ENCODE results near the gene RPS6KB2.
A peak's percentile ranks its signal among the peaks of the same experiment; 100 is the strongest.

RPS6KB2 gene

DNA sequence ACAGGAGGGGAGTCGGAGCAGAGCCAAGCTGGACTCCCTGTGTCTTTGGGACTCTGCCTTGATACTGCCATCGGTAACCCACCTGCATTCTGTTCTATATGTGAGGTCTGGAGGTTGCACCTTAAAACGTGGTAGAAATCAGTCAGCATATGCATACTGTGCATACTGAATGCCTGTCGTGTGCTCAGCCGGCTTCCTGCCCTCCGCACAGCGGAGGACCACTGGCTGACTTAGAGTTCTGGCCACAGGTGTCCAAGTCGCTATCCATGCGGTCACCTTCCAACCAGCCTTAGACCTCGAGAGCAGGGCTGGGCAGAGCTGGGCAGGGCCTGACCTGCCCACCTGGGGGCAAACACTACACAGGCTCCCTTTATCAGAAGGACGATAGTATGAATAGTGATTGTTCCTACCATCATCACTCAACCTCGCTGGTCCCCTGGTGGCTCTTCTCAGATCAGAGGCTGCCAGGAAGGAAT, 20.6 kb upstream of the RPS6KB2 start:
- H3K4me1 ChIP-seq (ENCODE audit: insufficient read depth, low read length): peaks cover 3% of the 10 kb centered on the region; the same call in 1 of the 2 replicates
- H3K9ac ChIP-seq (ENCODE audit: low read depth, low read length): no peak overlapping the region
- H3K27ac ChIP-seq (ENCODE audit: low read length): no peak overlapping the region

DNA sequence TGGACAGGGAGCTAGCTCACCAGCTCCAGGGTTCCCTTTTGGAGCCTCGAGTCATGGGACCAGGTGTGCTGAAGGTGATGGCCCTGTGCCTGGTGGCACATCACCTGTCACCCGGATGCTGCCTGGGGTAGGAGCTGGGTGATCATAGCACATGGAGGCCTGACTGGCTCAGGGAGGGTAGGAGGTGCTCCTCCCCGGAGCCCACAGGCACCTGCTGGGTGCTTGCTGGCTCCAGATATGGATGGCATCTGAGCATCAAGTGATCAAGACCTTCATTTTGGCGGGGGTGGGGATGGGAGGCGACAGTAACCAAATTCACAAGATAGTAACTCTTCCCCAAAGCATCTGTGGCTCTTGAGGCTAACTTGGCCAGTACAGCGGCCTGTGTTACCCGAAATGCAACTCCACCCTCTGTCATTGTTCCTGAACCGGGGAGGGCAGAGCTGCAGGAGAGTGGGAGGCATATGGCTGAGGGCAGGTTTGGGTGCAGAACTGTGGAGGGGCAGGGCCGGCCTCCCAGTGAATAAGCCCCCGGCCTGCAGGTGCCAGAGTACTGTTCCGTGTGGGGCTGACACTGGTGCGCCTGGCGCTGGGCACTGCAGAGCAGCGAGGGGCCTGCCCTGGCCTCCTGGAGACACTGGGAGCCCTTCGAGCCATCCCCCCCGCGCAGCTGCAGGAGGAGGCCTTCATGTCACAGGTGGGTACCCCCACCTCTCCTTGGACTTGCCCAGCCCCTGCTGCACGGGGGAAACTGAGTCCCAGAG, 19.7 kb upstream of the RPS6KB2 start:
- no peak overlapping the region for H3K27ac ChIP-seq (ENCODE audit: low read length)

More for the DNA sequence above, 20.6 kb upstream of the RPS6KB2 start:
- no peak overlapping the region for H3K4me3 ChIP-seq (ENCODE audit: low read length)
- no peaks in the 10 kb centered on the region for H3K9me3 ChIP-seq (ENCODE audit: insufficient read depth, low read depth, low read length)
- H3K36me3 ChIP-seq (ENCODE audit: insufficient read depth, low read depth, low read length): no peaks in the 10 kb centered on the region
- H3K27me3 ChIP-seq (ENCODE audit: insufficient read depth, low read length): peaks cover 16% of the 10 kb centered on the region

DNA sequence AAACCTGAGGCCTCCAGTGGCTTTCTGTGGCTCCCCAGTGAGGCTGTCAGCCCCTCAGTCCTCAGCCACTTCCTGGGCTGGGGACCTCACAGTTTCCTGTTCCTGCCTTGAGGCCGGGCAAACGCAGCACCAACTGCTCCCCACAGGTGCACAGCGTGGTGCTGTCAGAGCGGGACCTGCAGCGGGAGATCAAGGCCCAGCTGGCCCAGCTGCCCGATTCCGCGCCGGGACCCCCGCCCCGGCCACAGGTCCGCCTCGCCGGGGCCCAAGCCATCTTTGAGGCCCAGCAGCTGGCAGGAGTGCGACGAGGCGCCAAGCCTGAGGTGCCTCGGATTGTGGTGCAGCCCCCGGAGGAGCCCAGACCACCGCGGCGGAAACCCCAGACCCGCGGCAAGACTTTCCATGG, 19.0 kb upstream of the RPS6KB2 start:
- no peaks in the 10 kb centered on the region for H3K36me3 ChIP-seq (ENCODE audit: insufficient read depth, low read depth, low read length)
- H3K9me3 ChIP-seq (ENCODE audit: insufficient read depth, low read depth, low read length): no peaks in the 10 kb centered on the region
- H3K27me3 ChIP-seq (ENCODE audit: insufficient read depth, low read length): peaks cover 24% of the 10 kb centered on the region
- H3K27ac ChIP-seq (ENCODE audit: low read length): no peak overlapping the region
- H3K4me3 ChIP-seq (ENCODE audit: low read length): no peak overlapping the region
- H3K4me1 ChIP-seq (ENCODE audit: insufficient read depth, low read length): peaks cover 3% of the 10 kb centered on the region; the same call in 1 of the 2 replicates
- no peak overlapping the region for H3K9ac ChIP-seq (ENCODE audit: low read depth, low read length)

More for the DNA sequence above, 19.7 kb upstream of the RPS6KB2 start:
- H3K4me3 ChIP-seq (ENCODE audit: low read length): no peak overlapping the region
- H3K36me3 ChIP-seq (ENCODE audit: insufficient read depth, low read depth, low read length): no peaks in the 10 kb centered on the region
- peaks cover 3% of the 10 kb centered on the region; the same call in 1 of the 2 replicates for H3K4me1 ChIP-seq (ENCODE audit: insufficient read depth, low read length)
- H3K27me3 ChIP-seq (ENCODE audit: insufficient read depth, low read length): peaks cover 24% of the 10 kb centered on the region
- no peak overlapping the region for H3K9ac ChIP-seq (ENCODE audit: low read depth, low read length)
- no peaks in the 10 kb centered on the region for H3K9me3 ChIP-seq (ENCODE audit: insufficient read depth, low read depth, low read length)

DNA sequence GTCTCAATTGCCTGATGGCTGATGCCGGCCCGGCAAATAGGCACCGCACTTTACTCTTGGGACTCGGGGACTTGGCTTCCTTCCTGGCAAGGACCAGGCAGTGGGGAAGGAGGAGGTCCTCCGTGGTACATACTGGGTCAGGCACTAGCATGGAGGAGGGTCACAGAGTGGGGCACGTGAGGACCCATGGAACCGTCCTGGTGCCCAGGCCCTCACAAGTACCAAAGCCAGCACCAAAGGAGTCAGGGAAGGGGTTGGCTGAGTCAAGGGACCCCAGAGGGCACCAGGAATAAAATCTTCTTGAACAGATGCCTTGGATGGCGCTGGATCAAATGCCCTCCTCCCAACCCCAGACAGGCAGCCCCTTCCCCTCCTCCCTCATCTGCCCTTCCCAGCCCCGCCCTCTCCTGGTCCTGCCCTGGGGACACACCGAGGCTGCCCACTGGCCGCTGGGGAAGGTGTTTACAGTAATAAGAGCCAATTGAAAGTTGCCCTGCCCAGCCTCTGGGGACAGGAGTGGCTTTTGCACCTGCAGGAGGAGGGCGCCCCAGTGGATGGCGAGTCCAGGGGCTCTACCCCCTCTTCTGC, 18.4 kb upstream of the RPS6KB2 start:
- H3K27ac ChIP-seq (ENCODE audit: low read length): no peak overlapping the region
- H3K9ac ChIP-seq (ENCODE audit: low read depth, low read length): no peak overlapping the region
- H3K4me3 ChIP-seq (ENCODE audit: low read length): no peak overlapping the region
- no peaks in the 10 kb centered on the region for H3K36me3 ChIP-seq (ENCODE audit: insufficient read depth, low read depth, low read length)
- H3K9me3 ChIP-seq (ENCODE audit: insufficient read depth, low read depth, low read length): no peaks in the 10 kb centered on the region
- peaks cover 3% of the 10 kb centered on the region; the same call in 1 of the 2 replicates for H3K4me1 ChIP-seq (ENCODE audit: insufficient read depth, low read length)
- peaks cover 30% of the 10 kb centered on the region for H3K27me3 ChIP-seq (ENCODE audit: insufficient read depth, low read length)

DNA sequence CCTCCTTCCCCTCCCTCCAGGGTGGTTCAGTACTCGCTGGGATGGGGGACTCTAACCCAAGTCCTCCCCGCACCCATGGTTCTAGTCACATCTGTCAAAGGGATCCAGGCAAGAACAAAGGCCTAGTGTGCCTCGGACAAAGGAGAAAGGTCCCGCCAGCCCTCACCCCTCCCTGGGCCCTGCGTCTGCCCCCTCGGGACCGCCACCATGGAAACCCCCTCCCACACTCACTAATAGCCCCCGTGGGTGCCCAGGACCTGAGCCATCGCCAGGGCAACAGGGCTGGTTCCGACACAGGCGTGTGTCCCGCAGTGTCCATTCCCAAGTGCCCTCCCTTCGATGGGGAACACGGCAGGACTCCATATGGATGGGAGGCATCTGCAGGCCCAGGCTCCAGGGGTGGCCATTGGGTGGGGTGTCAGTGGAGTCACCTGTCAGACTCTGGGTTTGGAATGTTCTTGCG, 17.9 kb upstream of the RPS6KB2 start:
- H3K9me3 ChIP-seq (ENCODE audit: insufficient read depth, low read depth, low read length): no peaks in the 10 kb centered on the region
- H3K36me3 ChIP-seq (ENCODE audit: insufficient read depth, low read depth, low read length): no peaks in the 10 kb centered on the region
- peaks cover 34% of the 10 kb centered on the region for H3K27me3 ChIP-seq (ENCODE audit: insufficient read depth, low read length)
- H3K4me1 ChIP-seq (ENCODE audit: insufficient read depth, low read length): peaks cover 3% of the 10 kb centered on the region; the same call in 1 of the 2 replicates
- H3K4me3 ChIP-seq (ENCODE audit: low read length): no peak overlapping the region
- no peak overlapping the region for H3K27ac ChIP-seq (ENCODE audit: low read length)
- no peak overlapping the region for H3K9ac ChIP-seq (ENCODE audit: low read depth, low read length)

DNA sequence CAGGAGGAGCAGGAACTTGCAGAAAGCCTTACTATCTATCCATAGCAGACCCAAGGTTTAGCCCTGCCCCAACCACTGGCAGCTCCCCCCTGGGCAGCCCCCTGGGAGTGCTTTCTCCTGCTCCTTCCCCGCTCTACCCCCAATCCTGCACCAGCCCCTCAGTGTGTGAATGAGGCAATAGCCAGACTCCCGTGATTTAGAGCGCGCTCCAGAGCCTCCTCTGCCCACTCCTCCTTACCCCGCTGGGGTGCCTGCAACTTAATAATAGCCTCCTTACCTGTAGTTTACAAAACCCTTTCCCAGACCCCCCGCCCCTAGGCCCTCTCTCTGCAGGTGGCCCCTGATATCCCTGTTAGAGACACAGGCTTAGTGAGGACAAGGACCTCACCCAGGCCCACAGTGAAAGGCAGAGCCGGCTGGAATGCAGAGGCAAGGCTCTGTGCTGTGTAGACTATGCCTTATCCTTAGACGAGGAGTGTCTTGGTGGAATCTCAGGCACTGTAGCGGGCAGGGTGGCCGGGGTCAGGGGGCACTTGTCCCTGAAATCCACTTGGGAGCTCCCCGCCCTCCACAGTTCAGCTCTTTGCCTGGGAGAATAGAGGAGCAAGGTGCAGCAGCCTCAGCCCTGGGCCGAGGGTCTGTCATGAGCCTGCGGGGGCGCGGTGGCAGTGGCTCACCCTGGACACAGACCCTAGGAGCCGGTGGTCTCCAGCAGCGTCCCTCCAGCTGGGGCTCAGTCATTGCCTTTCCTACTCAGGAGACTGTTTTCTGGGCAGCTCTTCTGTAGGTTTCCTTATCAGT, 17.1 kb upstream of the RPS6KB2 start:
- H3K27ac ChIP-seq (ENCODE audit: low read length): no peak overlapping the region
- H3K36me3 ChIP-seq (ENCODE audit: insufficient read depth, low read depth, low read length): no peaks in the 10 kb centered on the region
- H3K4me3 ChIP-seq (ENCODE audit: low read length): no peak overlapping the region
- peaks cover 6% of the 10 kb centered on the region; the same call in 1 of the 2 replicates for H3K4me1 ChIP-seq (ENCODE audit: insufficient read depth, low read length)
- no peaks in the 10 kb centered on the region for H3K9me3 ChIP-seq (ENCODE audit: insufficient read depth, low read depth, low read length)
- peaks cover 38% of the 10 kb centered on the region for H3K27me3 ChIP-seq (ENCODE audit: insufficient read depth, low read length)
- no peak overlapping the region for H3K9ac ChIP-seq (ENCODE audit: low read depth, low read length)

DNA sequence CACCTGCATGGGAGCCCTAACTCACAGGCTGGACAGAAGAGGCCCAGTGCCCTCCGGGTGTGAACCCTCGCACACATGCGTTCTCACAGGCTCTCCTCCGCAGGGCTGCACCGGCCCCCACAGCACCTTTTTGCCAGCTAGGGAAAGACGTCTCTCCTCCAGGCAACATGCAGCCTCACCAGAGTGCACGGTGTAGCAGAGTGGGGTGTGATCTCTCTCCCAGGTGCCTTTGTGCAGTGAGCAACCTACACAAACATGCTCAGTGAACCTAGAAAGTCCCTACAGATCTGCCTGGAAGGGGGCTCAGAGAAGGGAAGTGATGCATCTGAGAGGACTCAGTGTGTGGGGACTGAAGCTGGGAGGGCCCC, 16.5 kb upstream of the RPS6KB2 start:
- Histone ChIP-seq H3K4me1 (ENCODE audit: insufficient read depth, low read length) (peaks cover 6% of the 10 kb centered on the region; the same call in 1 of the 2 replicates), H3K9ac (ENCODE audit: low read depth, low read length) (no peak overlapping the region), H3K4me3 (ENCODE audit: low read length) (no peak overlapping the region), H3K36me3 (ENCODE audit: insufficient read depth, low read depth, low read length) (no peaks in the 10 kb centered on the region), H3K9me3 (ENCODE audit: insufficient read depth, low read depth, low read length) (no peaks in the 10 kb centered on the region), H3K27me3 (ENCODE audit: insufficient read depth, low read length) (peaks cover 42% of the 10 kb centered on the region), H3K27ac (ENCODE audit: low read length) (no peak overlapping the region)

DNA sequence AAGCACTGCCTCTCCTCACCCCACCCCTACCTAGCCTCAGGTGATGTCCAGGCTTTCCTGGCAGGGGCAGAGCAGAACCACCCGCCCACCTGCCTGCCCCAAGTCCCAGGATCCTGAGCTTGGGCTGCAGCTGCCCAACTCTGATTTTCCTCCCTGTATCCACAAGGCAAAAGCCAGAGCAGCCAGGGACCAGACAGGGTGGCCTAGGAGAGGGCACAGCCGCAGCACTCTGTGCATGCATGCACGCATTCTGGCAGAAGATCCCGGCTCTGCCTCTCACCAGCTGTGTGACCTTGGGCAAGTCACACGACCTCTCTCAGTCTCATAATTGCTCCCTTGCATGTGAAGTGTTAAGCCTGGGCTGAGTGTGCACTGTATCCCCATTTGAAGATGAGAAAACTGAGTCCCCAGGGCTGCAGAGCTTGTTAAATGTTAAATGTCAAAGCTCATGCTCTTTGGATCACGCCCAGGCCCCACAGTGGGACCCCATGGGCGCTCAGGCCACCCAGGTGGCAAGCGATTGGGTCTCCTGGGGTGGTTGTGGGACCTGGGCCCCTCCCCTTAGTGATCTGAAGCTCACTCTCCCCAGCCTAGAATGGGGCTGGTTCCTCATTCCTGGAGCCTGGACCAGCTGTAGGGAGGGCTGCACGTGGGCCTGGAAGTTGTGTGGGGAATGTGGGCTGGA, 15.7 kb upstream of the RPS6KB2 start:
- Histone ChIP-seq H3K9ac (ENCODE audit: low read depth, low read length) (no peak overlapping the region), H3K9me3 (ENCODE audit: insufficient read depth, low read depth, low read length) (no peaks in the 10 kb centered on the region), H3K4me3 (ENCODE audit: low read length) (no peak overlapping the region), H3K36me3 (ENCODE audit: insufficient read depth, low read depth, low read length) (no peaks in the 10 kb centered on the region), H3K27me3 (ENCODE audit: insufficient read depth, low read length) (peaks cover 42% of the 10 kb centered on the region), H3K27ac (ENCODE audit: low read length) (no peak overlapping the region), H3K4me1 (ENCODE audit: insufficient read depth, low read length) (peaks cover 6% of the 10 kb centered on the region; the same call in 1 of the 2 replicates)

DNA sequence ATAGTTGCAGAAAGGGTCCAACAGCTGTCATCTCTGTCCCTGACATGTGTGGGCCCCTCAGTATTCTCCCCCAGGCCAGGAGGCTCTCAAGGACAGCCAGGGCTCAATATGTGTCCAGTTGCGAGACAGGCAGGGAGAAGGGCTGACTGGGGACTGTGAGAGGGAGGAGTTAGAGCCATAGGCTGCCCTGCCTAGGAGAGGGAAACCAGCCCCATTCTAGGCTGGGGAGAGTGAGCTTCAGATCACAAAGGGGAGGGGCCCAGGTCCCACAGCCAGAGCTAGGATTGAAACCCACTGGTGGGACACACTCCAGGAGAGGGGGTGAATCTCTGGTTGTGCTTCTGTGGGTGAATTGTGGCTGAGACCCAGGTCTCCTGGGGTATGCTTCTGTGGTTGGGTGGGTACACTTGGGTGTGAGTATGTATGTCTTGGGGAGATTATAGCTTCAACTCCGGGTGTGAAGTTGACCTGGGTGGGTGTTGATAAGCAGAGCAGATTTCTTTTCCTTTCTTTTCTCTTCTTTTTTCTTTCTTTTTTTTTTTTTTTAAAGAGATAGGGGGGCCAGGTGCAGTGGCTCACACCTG, 14.9 kb upstream of the RPS6KB2 start:
- no peaks in the 10 kb centered on the region for H3K36me3 ChIP-seq (ENCODE audit: insufficient read depth, low read depth, low read length)
- H3K9ac ChIP-seq (ENCODE audit: low read depth, low read length): no peak overlapping the region
- peaks cover 6% of the 10 kb centered on the region; the same call in 1 of the 2 replicates for H3K4me1 ChIP-seq (ENCODE audit: insufficient read depth, low read length)
- H3K4me3 ChIP-seq (ENCODE audit: low read length): no peak overlapping the region
- H3K27me3 ChIP-seq (ENCODE audit: insufficient read depth, low read length): peaks cover 42% of the 10 kb centered on the region
- H3K27ac ChIP-seq (ENCODE audit: low read length): no peak overlapping the region
- no peaks in the 10 kb centered on the region for H3K9me3 ChIP-seq (ENCODE audit: insufficient read depth, low read depth, low read length)

DNA sequence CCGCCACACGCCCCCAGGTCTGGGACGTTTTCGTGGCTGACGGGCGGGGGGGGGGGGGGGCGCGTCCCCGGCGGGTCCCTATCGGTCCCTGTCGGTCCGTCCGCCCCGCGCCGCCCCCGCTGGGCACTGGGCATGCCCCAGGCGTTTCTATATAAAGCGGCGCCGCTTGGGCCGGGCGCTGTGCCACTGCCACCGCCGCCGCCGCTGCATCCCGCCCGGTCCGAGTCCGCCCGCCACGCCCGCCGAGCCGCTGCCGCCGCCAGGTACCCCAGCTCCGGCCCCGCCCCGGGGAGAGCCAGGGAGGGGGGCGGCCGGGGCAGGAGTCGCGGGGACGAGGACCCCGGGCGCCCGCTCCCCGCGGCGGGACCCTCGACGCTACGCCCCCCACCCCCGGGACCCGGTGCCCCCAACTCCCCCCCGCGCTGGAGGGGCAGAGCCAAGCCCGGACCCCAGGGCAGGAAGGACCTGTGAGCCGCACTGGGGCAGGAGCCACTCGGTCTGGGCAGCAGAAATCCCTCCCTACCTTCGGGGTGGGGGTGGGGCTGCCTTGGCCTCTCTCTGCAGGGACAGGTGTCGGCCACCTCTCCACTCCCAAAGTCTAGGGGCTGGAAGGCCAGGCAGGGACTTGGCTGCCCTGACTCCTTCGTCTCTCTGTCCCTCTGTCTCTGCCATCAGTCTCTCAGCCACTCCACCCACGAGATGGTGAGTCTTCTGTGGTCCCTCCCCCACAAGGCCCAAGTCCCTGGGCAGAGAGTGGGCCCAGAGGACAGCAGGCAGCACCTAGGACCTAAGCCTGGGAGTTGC, 12.6 kb upstream of the RPS6KB2 start, which contains the start of gene CARNS1:
Gene CARNS1, plus strand, starts transcription at position 178 of the 804 bp plus-strand sequence. Its CDS starts 522 bp downstream, at position 700.
- peaks cover 51% of the 10 kb centered on the region for H3K27me3 ChIP-seq (ENCODE audit: insufficient read depth, low read length)
- H3K9me3 ChIP-seq (ENCODE audit: insufficient read depth, low read depth, low read length): no peaks in the 10 kb centered on the region
- H3K36me3 ChIP-seq (ENCODE audit: insufficient read depth, low read depth, low read length): no peaks in the 10 kb centered on the region
- H3K27ac ChIP-seq (ENCODE audit: low read length): no peak within 1 kb of the TSS
- 0 out of 2 replicates have a peak, but pooled peaks cover 3% of the 10 kb centered on the region for H3K4me1 ChIP-seq (ENCODE audit: insufficient read depth, low read length)
- H3K9ac ChIP-seq (ENCODE audit: low read depth, low read length): no peak within 1 kb of the TSS
- peak within 1 kb of the TSS; percentile 63; the same call in 1 of the 2 replicates for H3K4me3 ChIP-seq (ENCODE audit: low read length)
